SK-N-SH treated with all-trans-retinoic acid at 6 μM for 48 hours (cell line): ENCODE measurements around the gene LRRC43.
A peak's percentile ranks its signal among the peaks of the same experiment; 100 is the strongest.

ENCODE experiments used
- ATAC-seq: fragments of 200-7000 bp; cut with Tn5 transposase; 3 replicates; pipeline ENCODE4 v1.9.1; 2020; ENCODE audit warnings: mild to moderate bottlenecking, moderate library complexity
- ARNTL ChIP-seq: fragments of 450-650 bp; formaldehyde crosslinking; IDR thresholded peaks from 2 replicates; pipeline ENCODE4 v1.5.0; 2020; ENCODE audit warnings: low read depth, mild to moderate bottlenecking, moderate library complexity, borderline replicate concordance
- BACH2 ChIP-seq: fragments of 250-450 bp; sonication (Bioruptor Pico); IDR thresholded peaks from 2 replicates; pipeline ENCODE4 v1.9.0; 2021; ENCODE audit warnings: mild to moderate bottlenecking, borderline replicate concordance
- CREB5 ChIP-seq: fragments of 250-450 bp; sonication (Bioruptor Pico); IDR thresholded peaks from 2 replicates; pipeline ENCODE4 v1.5.1; 2020; ENCODE audit warnings: low read depth, mild to moderate bottlenecking, moderate library complexity
- CSDC2 ChIP-seq: fragments of 250-450 bp; sonication (Bioruptor Pico); IDR thresholded peaks from 2 replicates; pipeline ENCODE4 v1.5.0; 2020; ENCODE audit warnings: mild to moderate bottlenecking, moderate library complexity
- CSRNP3 ChIP-seq: fragments of 250-450 bp; sonication (Bioruptor Pico); IDR thresholded peaks from 2 replicates; pipeline ENCODE4 v1.5.1; 2021; ENCODE audit warnings: mild to moderate bottlenecking, moderate library complexity
- ESRRG ChIP-seq: fragments of 250-450 bp; sonication (Bioruptor Pico); IDR thresholded peaks from 2 replicates; pipeline ENCODE4 v1.6.1; 2021; ENCODE audit warnings: mild to moderate bottlenecking
- GLIS3 ChIP-seq: fragments of 250-450 bp; sonication (Bioruptor Pico); IDR thresholded peaks from 2 replicates; pipeline ENCODE4 v1.5.0; 2020; ENCODE audit warnings: mild to moderate bottlenecking, moderate library complexity
- ISL1 ChIP-seq: fragments of 250-450 bp; sonication (Bioruptor Pico); IDR thresholded peaks from 2 replicates; pipeline ENCODE4 v2.1.2; 2022; ENCODE audit warnings: mild to moderate bottlenecking, moderate library complexity
- OSR1 ChIP-seq: fragments of 250-450 bp; sonication (Bioruptor Pico); IDR thresholded peaks from 2 replicates; pipeline ENCODE4 v1.8.0; 2022; ENCODE audit warnings: moderate library complexity, mild to moderate bottlenecking, inconsistent platforms
- PATZ1 ChIP-seq: fragments of 250-450 bp; sonication (Bioruptor Pico); IDR thresholded peaks from 2 replicates; pipeline ENCODE4 v1.8.0; 2020; ENCODE audit warnings: mild to moderate bottlenecking, moderate library complexity, borderline replicate concordance
- POU6F1 ChIP-seq: fragments of 250-450 bp; sonication (Bioruptor Pico); IDR thresholded peaks from 2 replicates; pipeline ENCODE4 v1.8.0; 2021; ENCODE audit warnings: low read depth, mild to moderate bottlenecking, moderate library complexity, borderline replicate concordance
- RARB ChIP-seq: fragments of 250-450 bp; sonication (Bioruptor Pico); IDR thresholded peaks from 2 replicates; pipeline ENCODE4 v1.8.0; 2021; ENCODE audit warnings: mild to moderate bottlenecking, moderate library complexity
- SNAI2 ChIP-seq: fragments of 250-450 bp; sonication (Bioruptor Pico); IDR thresholded peaks from 2 replicates; pipeline ENCODE4 v1.5.0; 2020; ENCODE audit warnings: mild to moderate bottlenecking, moderate library complexity
- TCF4 ChIP-seq: fragments of 250-450 bp; sonication (Bioruptor Pico); IDR thresholded peaks from 2 replicates; pipeline ENCODE4 v1.8.0; 2021; ENCODE audit warnings: mild to moderate bottlenecking, moderate library complexity, borderline replicate concordance
- TOX ChIP-seq: fragments of 250-450 bp; sonication (Bioruptor Pico); IDR thresholded peaks from 2 replicates; pipeline ENCODE4 v1.8.0; 2021; ENCODE audit warnings: mild to moderate bottlenecking, moderate library complexity, borderline replicate concordance
- TSHZ2 ChIP-seq: fragments of 250-450 bp; sonication (Bioruptor Pico); IDR thresholded peaks from 2 replicates; pipeline ENCODE4 v1.5.0; 2020; ENCODE audit warnings: mild to moderate bottlenecking, moderate library complexity
- ZC3H10 ChIP-seq: fragments of 250-450 bp; sonication (Bioruptor Pico); IDR thresholded peaks from 2 replicates; pipeline ENCODE4 v1.5.1; 2021; ENCODE audit warnings: mild to moderate bottlenecking, moderate library complexity
- ZFP3 ChIP-seq: fragments of 250-450 bp; sonication (Bioruptor Pico); IDR thresholded peaks from 2 replicates; pipeline ENCODE4 v1.5.0; 2020; ENCODE audit warnings: mild to moderate bottlenecking, moderate library complexity
- ZFP30 ChIP-seq: fragments of 450-650 bp; formaldehyde crosslinking; IDR thresholded peaks from 2 replicates; pipeline ENCODE4 v1.5.0; 2022; ENCODE audit warnings: mild to moderate bottlenecking, moderate library complexity
- ZNF565 ChIP-seq: fragments of 450-650 bp; formaldehyde crosslinking; conservative IDR thresholded peaks from 2 replicates; pipeline ENCODE4 v1.5.0; 2020; ENCODE audit warnings: low read depth, mild to moderate bottlenecking, moderate library complexity
- ZNF70 ChIP-seq: fragments of 450-650 bp; formaldehyde crosslinking; IDR thresholded peaks from 2 replicates; pipeline ENCODE4 v1.5.0; 2020; ENCODE audit warnings: mild to moderate bottlenecking, moderate library complexity
- ZNF8 ChIP-seq: fragments of 450-650 bp; formaldehyde crosslinking; IDR thresholded peaks from 2 replicates; pipeline ENCODE4 v1.5.0; 2020; ENCODE audit warnings: mild to moderate bottlenecking, moderate library complexity

Gene LRRC43

GRCh38 chr12:122205053-122205925, 22.4 kb downstream of the LRRC43 start:
- ATAC-seq = peak; percentile 7; the same call in 2 of the 3 replicates
- TF ChIP-seq CSRNP3 (CRISPR knock-in tag) (no peak), ZFP3 (CRISPR knock-in tag) (no peak), BACH2 (CRISPR knock-in tag) (no peak), ISL1 (CRISPR knock-in tag) (no peak), GLIS3 (CRISPR knock-in tag) (no peak), ZC3H10 (CRISPR knock-in tag) (no peak), CREB5 (CRISPR knock-in tag) (no peak), ZFP30 (CRISPR knock-in tag) (no peak), ZNF565 (CRISPR knock-in tag) (no peak), TOX (CRISPR knock-in tag) (no peak), ARNTL (CRISPR knock-in tag) (no peak), ESRRG (CRISPR knock-in tag) (no peak), TSHZ2 (no peak), CSDC2 (CRISPR knock-in tag) (no peak)

- ATAC-seq = peak; percentile 3; the same call in 2 of the 3 replicates
- TF ChIP-seq ZNF70 (no peak), ESRRG (CRISPR knock-in tag) (no peak), TOX (CRISPR knock-in tag) (no peak), TCF4 (CRISPR knock-in tag) (no peak), POU6F1 (CRISPR knock-in tag) (no peak), PATZ1 (CRISPR knock-in tag) (no peak), TSHZ2 (no peak), CREB5 (CRISPR knock-in tag) (no peak), BACH2 (CRISPR knock-in tag) (no peak), SNAI2 (CRISPR knock-in tag) (no peak), RARB (no peak), OSR1 (CRISPR knock-in tag) (no peak), GLIS3 (CRISPR knock-in tag) (no peak; the same call in 1 of the 2 replicates), ISL1 (CRISPR knock-in tag) (no peak), ZC3H10 (CRISPR knock-in tag) (no peak), CSDC2 (CRISPR knock-in tag) (no peak), ZNF8 (CRISPR knock-in tag) (no peak)
Measured at GRCh38 chr12:122206111-122206881, 23.4 kb downstream of the LRRC43 start.
